Measurements from ENCODE around the gene DEFB129.

Gene DEFB129

DNA sequence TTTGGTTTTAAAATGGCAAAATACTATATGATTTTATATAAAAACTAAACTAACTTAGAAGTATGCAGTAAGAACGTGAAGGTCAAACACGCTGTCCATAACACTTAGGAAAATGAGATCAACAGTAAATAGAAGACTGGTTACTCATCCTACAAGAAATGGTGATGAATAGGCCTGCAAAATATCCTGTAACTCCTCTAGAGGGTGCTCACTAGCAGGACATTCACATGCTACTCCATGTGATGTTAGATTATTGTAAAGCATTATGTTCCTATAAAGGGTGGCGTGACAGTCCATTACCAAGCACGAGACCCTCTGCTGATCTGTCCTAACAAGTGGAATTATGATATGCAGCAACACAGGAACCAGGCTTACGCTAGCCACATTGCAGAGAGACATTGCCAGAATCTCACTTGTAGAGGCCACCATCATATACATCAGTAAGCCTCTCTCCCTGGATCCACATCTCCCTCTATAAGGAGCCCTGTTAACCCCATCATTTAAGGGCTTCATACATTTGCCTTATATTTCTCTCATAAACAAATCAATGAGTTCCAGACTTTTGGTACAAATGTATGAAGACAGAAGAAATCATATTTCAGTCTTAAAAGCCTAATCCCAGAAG is 18.0 kb upstream of the DEFB129 start:
- TF ChIP-seq, protein P1, sequence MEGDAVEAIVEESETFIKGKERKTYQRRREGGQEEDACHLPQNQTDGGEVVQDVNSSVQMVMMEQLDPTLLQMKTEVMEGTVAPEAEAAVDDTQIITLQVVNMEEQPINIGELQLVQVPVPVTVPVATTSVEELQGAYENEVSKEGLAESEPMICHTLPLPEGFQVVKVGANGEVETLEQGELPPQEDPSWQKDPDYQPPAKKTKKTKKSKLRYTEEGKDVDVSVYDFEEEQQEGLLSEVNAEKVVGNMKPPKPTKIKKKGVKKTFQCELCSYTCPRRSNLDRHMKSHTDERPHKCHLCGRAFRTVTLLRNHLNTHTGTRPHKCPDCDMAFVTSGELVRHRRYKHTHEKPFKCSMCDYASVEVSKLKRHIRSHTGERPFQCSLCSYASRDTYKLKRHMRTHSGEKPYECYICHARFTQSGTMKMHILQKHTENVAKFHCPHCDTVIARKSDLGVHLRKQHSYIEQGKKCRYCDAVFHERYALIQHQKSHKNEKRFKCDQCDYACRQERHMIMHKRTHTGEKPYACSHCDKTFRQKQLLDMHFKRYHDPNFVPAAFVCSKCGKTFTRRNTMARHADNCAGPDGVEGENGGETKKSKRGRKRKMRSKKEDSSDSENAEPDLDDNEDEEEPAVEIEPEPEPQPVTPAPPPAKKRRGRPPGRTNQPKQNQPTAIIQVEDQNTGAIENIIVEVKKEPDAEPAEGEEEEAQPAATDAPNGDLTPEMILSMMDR (IDR thresholded peaks at IDR 0.05; ENCODE audit: extremely low read depth, insufficient read depth, missing control alignments) = peak; percentile 74
- DNase-seq (ENCODE audit: low spot score) = peak; percentile 23
- in situ Hi-C loops (cut with MboI; ENCODE audit: low pct_unique_long_range_greater_than_20kb, low sequenced_read_pairs, unreplicated experiment) = no loop called here

DNA sequence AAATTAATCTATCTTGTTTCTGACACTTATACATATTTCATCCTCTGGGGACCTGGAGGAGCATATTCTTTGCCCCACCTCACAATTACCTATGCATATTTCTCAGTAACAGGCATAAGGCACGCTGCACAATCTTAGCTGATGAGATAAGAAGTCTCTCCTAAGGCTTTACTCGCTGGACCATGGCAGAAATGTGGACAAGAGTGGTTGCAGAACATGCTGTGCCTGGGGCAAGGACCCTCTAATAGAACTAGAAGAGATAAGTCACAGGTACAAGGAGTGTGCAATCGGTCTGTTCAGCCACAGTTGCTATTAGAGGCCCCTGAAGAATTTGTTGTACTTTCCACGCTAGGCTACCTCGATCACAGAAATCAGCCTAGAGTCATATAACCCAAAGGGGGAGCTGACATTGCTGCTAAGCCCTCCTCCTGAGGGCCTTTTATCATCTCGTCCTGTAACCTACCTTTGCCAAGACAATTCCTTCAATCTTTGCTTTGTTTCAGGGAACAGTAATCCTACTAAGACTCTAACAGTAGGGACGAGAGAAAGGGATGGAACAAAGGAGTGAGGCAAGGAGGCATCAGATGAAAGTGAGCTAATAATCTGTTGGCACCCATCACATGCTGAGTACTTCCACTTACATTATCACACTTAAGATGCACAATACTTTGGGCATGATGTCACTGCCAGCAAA is 16.1 kb upstream of the DEFB129 start:
- DNase-seq (ENCODE audit: low spot score) = no peak
- TF ChIP-seq, protein P1 (IDR thresholded peaks at IDR 0.05; ENCODE audit: extremely low read depth, insufficient read depth, missing control alignments) = no peak
- in situ Hi-C loops (cut with MboI; ENCODE audit: low pct_unique_long_range_greater_than_20kb, low sequenced_read_pairs, unreplicated experiment) = no loop called here

DNA sequence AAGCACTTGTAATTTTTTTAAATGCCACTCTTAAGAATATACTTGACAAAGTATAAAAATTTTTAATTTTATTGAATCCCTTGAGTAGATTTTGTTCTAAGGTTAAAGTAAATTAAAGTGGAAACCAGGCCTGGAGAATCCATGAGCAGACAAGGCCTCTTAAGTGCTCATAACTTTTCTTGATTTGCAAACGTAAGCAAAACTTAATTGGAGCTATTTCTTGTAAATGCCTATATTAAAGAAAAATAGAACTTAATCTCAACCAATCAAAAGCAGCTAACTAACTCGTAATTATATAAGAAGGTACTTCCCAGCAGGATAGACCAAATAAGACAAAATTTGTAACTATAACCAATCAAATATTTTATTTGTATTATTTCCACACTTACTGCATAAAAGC is 12.7 kb upstream of the DEFB129 start:
- no peak for DNase-seq (ENCODE audit: low spot score)
- in situ Hi-C loops (cut with MboI; ENCODE audit: low pct_unique_long_range_greater_than_20kb, low sequenced_read_pairs, unreplicated experiment) = no loop called here
- TF ChIP-seq, protein P1 (IDR thresholded peaks at IDR 0.05; ENCODE audit: extremely low read depth, insufficient read depth, missing control alignments) = no peak

DNA sequence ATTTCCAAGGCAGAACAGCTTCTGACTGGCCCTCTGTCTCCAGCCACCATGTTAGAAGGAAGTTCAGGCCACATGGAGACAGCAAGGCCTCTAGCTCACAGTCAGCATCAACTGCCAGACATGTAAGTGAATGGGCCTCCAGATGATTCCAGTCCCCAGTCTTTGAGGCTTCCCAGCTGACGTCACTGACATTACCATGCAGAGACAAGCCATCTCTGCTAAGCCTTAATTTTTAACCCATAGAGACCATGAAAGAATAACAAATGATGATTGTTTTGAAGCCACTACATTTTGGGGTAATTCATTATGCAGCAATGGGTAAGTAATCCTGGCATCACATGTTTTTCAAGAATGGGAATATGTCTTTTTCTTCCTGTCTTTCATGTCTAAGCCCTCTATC is 11.3 kb upstream of the DEFB129 start:
- in situ Hi-C loops (cut with MboI; ENCODE audit: low pct_unique_long_range_greater_than_20kb, low sequenced_read_pairs, unreplicated experiment) = no loop called here
- no peak for DNase-seq (ENCODE audit: low spot score)
- TF ChIP-seq, protein P1 (IDR thresholded peaks at IDR 0.05; ENCODE audit: extremely low read depth, insufficient read depth, missing control alignments) = no peak

DNA sequence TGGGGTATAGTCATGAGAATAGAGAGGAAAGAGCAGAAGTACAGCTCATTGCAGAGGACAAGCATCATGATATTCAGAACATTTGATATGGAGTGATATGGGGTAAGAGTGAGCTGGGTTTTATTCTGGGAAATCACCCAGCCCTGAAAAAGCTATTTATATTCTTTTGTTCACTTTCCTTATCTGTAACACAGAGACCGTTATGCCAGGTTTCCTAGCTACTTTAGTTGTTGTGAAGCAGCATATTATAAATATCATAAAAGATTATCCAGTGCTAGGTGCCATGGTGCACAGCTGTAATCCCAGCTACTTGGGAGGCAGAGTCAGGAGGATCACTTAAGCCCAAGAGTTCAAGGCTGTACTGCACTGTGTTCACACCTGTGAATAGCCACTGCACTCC is 9.8 kb upstream of the DEFB129 start:
- no peak for DNase-seq (ENCODE audit: low spot score)
- in situ Hi-C loops (cut with MboI; ENCODE audit: low pct_unique_long_range_greater_than_20kb, low sequenced_read_pairs, unreplicated experiment) = no loop called here
- TF ChIP-seq, protein P1 (IDR thresholded peaks at IDR 0.05; ENCODE audit: extremely low read depth, insufficient read depth, missing control alignments) = no peak

DNA sequence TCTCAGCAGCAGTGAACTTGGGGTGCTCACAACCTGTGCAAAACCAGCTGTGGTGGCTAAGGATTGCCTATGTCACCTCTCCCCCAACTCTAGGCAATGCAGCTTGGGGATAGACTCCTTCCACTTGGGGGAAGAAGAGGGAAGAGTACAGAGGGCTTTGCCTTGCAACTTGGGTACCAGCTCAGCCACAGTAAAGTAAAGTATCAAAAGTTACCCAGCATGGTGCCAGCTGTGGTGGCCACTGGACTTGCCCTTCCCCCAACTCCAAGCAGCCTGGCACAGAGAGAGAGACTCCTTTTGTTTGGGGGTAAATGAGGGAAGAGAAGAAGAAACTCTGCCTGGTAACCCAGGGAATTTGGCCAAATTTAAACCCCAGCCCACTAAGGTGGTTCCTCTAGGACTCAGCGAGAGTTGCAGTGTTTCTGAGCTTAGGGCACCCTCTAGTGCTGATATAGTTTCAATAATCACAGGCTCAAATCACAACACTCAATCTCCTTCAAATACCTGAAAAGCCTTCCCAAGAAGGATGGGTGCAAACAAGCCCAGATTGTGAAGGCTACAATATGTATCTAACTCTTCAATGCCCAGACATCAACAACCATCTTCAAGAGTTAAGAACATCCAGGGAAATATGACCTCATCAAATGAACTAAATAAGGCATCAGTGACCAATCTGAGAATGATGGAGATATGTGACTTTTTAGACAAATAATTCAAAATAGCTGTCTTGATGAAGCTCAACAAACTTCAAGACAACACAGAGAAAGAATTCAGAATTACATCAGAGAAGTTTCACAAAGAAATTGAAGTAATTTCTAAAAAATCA is 7.6 kb upstream of the DEFB129 start:
- TF ChIP-seq, protein P1 (IDR thresholded peaks at IDR 0.05; ENCODE audit: extremely low read depth, insufficient read depth, missing control alignments) = peak; percentile 49
- in situ Hi-C loops (cut with MboI; ENCODE audit: low pct_unique_long_range_greater_than_20kb, low sequenced_read_pairs, unreplicated experiment) = loop anchor here (10.0 kb wide), 1 partner anchor 115 kb away; no protein-coding TSS in a partner anchor
- peak; percentile 17 for DNase-seq (ENCODE audit: low spot score)

Measured in GM13977 (cell line).